ENCODE data around the gene RAB22A.

The RAB22A gene, protein sequence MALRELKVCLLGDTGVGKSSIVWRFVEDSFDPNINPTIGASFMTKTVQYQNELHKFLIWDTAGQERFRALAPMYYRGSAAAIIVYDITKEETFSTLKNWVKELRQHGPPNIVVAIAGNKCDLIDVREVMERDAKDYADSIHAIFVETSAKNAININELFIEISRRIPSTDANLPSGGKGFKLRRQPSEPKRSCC

DNA sequence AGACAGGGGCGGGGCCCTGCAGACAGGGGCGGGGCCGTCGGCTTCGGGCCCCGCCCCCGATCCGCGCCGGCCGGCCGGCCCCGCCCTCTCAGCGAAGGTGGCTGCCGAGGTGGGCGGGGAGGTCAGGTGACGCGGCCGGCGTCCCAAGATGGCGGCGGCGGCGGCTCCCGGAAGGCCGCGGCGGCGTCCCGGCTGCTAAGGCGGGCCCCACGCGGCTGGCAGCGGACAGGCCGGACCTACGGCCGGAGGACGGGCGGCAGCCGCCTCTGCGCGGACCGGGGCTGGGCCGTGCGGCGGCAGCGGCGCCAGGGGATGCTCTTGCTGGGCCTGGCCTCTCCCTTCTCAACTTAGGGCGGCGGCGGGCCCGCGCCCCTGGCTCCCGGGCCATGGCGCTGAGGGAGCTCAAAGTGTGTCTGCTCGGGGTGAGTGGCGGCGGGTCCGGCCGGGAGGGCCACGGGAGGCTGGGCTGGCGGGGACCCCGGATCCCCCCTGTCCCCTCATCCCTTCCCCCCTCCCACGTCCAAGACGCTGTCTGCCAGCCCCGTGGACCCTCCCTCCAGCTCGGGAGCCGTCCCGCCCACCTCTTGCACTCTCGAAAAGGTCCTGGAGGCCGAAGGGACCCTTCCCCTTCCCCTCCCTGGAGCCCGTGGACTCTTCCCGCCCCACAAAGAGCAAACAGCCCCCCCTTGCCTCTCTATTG lies at the start of gene RAB22A:
Gene RAB22A, plus strand, starts transcription at position 125 of the 700 bp plus-strand sequence. Its CDS starts 262 bp downstream, at position 387.
- Histone ChIP-seq H3K27me3 (ENCODE audit: control insufficient read depth, insufficient read depth, low read length) (no peaks in the 10 kb centered on the region), H3K27ac (ENCODE audit: low read depth, low read length) (peak within 1 kb of the TSS; percentile 88; the same call in 1 of the 2 replicates), H3K9me3 (ENCODE audit: control insufficient read depth, insufficient read depth, low read depth, low read length) (no peaks in the 10 kb centered on the region)

DNA sequence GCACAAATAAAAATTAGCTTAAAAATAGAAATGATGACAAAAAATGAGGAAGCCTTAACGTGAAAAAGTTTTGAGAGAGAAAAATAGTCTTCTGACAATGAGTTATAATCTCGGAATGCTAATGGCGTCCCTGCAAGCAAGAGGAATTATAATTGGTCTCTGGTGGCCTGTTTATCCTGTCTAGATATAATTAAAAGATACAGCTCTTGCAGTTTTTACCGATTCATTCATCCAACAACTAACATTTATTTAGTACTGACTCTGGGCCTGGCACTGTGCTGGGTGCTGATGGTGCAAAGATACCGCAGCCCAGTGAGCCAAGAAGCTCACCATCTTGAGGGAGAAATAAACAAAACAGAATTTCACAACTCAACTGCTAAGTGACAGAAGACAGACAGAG lies 49.5 kb upstream of the RAB22A start:
- Histone ChIP-seq H3K27me3 (ENCODE audit: control insufficient read depth, insufficient read depth, low read length) (no peaks in the 10 kb centered on the region), H3K9me3 (ENCODE audit: control insufficient read depth, insufficient read depth, low read depth, low read length) (no peaks in the 10 kb centered on the region), H3K4me1 (ENCODE audit: control insufficient read depth, insufficient read depth, low read length) (peaks cover 13% of the 10 kb centered on the region; the same call in 1 of the 2 replicates), H3K36me3 (ENCODE audit: control insufficient read depth, insufficient read depth, low read length) (peaks cover 16% of the 10 kb centered on the region), H3K27ac (ENCODE audit: low read depth, low read length) (no peak overlapping the region), H3K9ac (ENCODE audit: low read length) (no peak overlapping the region), H3K4me3 (ENCODE audit: low read depth, low read length) (no peak overlapping the region)

More for the DNA sequence above, at the start of gene RAB22A:
- peak within 1 kb of the TSS; percentile 100 for H3K4me3 ChIP-seq (ENCODE audit: low read depth, low read length)
- H3K36me3 ChIP-seq (ENCODE audit: control insufficient read depth, insufficient read depth, low read length): peaks cover 18% of the 10 kb centered on the region
- peaks cover 11% of the 10 kb centered on the region; the same call in 1 of the 2 replicates for H3K4me1 ChIP-seq (ENCODE audit: control insufficient read depth, insufficient read depth, low read length)
- H3K9ac ChIP-seq (ENCODE audit: low read length): peak within 1 kb of the TSS; percentile 95

DNA sequence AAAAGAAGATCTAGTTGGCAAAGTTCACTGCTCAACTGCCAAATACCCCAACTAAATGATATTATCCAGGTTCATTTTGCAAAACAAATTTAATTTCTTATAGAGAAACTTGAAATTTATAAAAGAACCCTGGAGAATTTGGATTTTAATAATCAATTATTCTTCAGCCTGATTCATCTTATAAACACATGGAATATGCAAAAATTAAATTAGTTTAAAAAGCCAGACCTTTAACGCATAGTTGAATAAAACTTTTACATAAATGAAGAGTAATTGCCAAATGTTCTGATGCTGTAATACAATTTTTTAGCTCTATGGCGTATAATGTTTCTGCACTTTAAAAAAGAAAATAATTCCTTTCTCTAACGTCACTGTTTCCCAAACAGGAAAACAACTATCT lies 47.9 kb upstream of the RAB22A start:
- H3K27ac ChIP-seq (ENCODE audit: low read depth, low read length): no peak overlapping the region
- no peak overlapping the region for H3K9ac ChIP-seq (ENCODE audit: low read length)
- H3K36me3 ChIP-seq (ENCODE audit: control insufficient read depth, insufficient read depth, low read length): peaks cover 30% of the 10 kb centered on the region
- no peaks in the 10 kb centered on the region for H3K27me3 ChIP-seq (ENCODE audit: control insufficient read depth, insufficient read depth, low read length)
- peaks cover 12% of the 10 kb centered on the region; the same call in 1 of the 2 replicates for H3K4me1 ChIP-seq (ENCODE audit: control insufficient read depth, insufficient read depth, low read length)
- H3K9me3 ChIP-seq (ENCODE audit: control insufficient read depth, insufficient read depth, low read depth, low read length): no peaks in the 10 kb centered on the region
- no peak overlapping the region for H3K4me3 ChIP-seq (ENCODE audit: low read depth, low read length)

DNA sequence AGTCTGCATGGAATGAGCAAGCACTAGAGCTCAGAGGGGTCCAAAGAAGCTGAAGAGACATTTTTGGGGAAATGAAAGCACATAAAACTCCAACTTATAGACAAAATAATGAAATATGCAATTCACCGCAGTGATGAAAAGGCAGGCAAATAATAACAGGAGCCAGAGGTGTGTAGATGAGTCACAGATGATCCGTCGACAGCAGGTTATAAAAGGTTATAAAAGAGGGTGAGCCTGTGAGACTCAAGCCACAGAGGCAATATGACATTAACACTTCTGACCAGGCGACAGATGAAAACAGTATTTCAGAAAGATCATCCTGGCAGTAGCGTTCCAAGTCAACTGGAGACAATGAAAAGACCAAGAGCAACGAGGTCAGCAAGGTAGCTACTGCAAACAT lies 45.2 kb upstream of the RAB22A start:
- no peak overlapping the region for H3K9ac ChIP-seq (ENCODE audit: low read length)
- H3K27me3 ChIP-seq (ENCODE audit: control insufficient read depth, insufficient read depth, low read length): no peaks in the 10 kb centered on the region
- H3K4me3 ChIP-seq (ENCODE audit: low read depth, low read length): no peak overlapping the region
- H3K27ac ChIP-seq (ENCODE audit: low read depth, low read length): no peak overlapping the region
- peaks cover 37% of the 10 kb centered on the region for H3K36me3 ChIP-seq (ENCODE audit: control insufficient read depth, insufficient read depth, low read length)
- H3K4me1 ChIP-seq (ENCODE audit: control insufficient read depth, insufficient read depth, low read length): peaks cover 7% of the 10 kb centered on the region
- H3K9me3 ChIP-seq (ENCODE audit: control insufficient read depth, insufficient read depth, low read depth, low read length): no peaks in the 10 kb centered on the region

DNA sequence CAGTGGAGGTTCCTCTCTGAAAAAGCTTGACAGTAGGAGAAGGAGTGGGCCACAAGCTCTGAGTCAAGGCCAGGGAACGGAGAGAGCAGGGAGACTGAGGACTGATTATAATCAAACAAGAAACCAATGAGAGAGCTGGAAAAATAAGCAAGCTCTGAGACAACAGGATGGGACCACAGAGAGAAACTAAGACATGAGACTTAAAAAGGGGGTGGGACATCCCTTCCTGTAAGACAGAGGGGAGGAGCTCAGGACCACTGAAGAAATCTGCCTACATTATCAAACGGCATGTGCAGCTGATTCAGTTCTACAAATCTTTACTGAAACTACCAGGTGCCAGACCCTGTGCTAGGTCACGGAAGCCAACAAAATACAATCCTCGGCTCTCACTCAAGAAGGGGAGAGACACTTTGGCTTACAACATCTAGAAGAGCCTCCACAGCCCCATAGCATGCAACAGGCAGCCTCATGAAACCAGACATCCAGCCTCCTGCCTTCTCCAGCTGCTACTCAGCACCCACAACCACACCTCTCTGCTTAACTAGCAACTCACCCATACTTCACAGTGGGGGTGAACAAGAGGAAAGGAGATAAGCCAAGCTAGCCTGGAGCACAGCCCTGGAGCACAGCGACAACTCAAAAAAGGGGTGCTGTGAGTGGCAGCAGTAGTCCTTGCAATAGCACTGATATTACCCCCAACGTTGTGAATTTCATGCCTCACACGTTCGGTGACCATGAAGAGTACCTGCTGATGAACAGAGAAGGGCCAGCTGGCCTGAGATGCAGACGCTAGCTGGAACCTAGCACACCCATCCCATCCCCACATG lies 41.9 kb upstream of the RAB22A start:
- no peak overlapping the region for H3K4me3 ChIP-seq (ENCODE audit: low read depth, low read length)
- no peak overlapping the region for H3K27ac ChIP-seq (ENCODE audit: low read depth, low read length)
- H3K9me3 ChIP-seq (ENCODE audit: control insufficient read depth, insufficient read depth, low read depth, low read length): no peaks in the 10 kb centered on the region
- no peak overlapping the region for H3K9ac ChIP-seq (ENCODE audit: low read length)
- no peaks in the 10 kb centered on the region for H3K27me3 ChIP-seq (ENCODE audit: control insufficient read depth, insufficient read depth, low read length)
- H3K36me3 ChIP-seq (ENCODE audit: control insufficient read depth, insufficient read depth, low read length): peaks cover 36% of the 10 kb centered on the region
- H3K4me1 ChIP-seq (ENCODE audit: control insufficient read depth, insufficient read depth, low read length): peaks cover 8% of the 10 kb centered on the region; the same call in 1 of the 2 replicates

DNA sequence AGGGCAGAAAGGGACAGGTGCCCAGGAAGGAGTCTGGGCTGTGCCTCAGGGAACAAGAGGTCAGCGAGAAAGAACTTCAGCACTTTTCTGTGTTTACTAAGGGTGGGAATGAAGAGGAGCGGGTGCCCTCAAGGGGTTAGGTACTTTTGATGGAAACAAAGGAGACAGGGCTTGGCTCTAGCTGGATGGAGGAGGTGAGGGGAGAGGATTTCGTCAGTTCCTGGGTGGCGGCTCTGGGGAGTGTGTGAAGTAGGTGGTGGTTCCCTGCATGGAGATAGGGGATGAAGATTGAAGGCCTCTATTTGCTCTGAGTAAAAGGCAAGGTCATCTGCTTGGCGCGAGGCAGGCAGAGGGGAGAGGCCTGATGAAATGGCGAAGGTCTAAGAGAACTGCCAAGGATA lies 41.1 kb upstream of the RAB22A start:
- H3K36me3 ChIP-seq (ENCODE audit: control insufficient read depth, insufficient read depth, low read length): peaks cover 34% of the 10 kb centered on the region
- H3K27ac ChIP-seq (ENCODE audit: low read depth, low read length): no peak overlapping the region
- H3K9me3 ChIP-seq (ENCODE audit: control insufficient read depth, insufficient read depth, low read depth, low read length): peaks cover under 1% of the 10 kb centered on the region; the same call in 1 of the 2 replicates
- H3K27me3 ChIP-seq (ENCODE audit: control insufficient read depth, insufficient read depth, low read length): no peaks in the 10 kb centered on the region
- H3K4me3 ChIP-seq (ENCODE audit: low read depth, low read length): no peak overlapping the region
- H3K9ac ChIP-seq (ENCODE audit: low read length): no peak overlapping the region
- peaks cover 8% of the 10 kb centered on the region; the same call in 1 of the 2 replicates for H3K4me1 ChIP-seq (ENCODE audit: control insufficient read depth, insufficient read depth, low read length)

DNA sequence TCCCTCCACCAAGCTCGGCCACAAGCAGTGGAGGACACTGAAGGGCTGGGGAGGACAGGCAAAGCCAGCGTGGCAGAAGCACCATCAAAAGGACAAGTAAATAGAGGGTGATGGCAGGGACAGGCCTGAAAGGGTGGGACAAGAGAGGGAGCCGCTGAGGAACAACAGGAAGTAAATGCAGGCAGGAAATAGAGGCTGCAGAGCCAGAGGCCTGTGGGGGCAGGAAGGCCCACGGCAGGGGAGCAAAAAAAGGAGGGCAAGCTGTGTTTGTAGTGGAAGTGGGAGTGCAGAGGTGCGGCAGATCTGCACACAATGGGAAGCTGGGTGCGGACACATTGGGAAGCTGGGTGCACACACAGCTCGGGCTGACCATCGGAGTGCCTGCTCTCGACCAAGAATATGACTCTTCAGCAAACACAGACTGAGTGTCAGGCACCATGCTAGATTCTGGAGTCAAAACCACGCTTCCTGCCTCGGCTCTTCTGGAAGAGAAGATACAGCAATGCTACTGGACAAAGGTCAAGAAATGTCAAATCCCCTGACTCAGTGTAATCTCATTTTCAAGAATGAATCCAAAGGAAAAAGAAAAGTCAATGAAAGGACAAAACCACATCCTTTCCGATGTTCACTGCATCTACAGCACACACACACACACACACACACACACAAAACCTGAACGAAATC lies 40.4 kb upstream of the RAB22A start:
- Histone ChIP-seq H3K27ac (ENCODE audit: low read depth, low read length) (no peak overlapping the region), H3K27me3 (ENCODE audit: control insufficient read depth, insufficient read depth, low read length) (no peaks in the 10 kb centered on the region), H3K4me1 (ENCODE audit: control insufficient read depth, insufficient read depth, low read length) (peaks cover 8% of the 10 kb centered on the region; the same call in 1 of the 2 replicates), H3K9ac (ENCODE audit: low read length) (peak overlapping the region; percentile 17), H3K4me3 (ENCODE audit: low read depth, low read length) (no peak overlapping the region), H3K36me3 (ENCODE audit: control insufficient read depth, insufficient read depth, low read length) (peaks cover 36% of the 10 kb centered on the region), H3K9me3 (ENCODE audit: control insufficient read depth, insufficient read depth, low read depth, low read length) (peaks cover 3% of the 10 kb centered on the region; the same call in 1 of the 2 replicates)

DNA sequence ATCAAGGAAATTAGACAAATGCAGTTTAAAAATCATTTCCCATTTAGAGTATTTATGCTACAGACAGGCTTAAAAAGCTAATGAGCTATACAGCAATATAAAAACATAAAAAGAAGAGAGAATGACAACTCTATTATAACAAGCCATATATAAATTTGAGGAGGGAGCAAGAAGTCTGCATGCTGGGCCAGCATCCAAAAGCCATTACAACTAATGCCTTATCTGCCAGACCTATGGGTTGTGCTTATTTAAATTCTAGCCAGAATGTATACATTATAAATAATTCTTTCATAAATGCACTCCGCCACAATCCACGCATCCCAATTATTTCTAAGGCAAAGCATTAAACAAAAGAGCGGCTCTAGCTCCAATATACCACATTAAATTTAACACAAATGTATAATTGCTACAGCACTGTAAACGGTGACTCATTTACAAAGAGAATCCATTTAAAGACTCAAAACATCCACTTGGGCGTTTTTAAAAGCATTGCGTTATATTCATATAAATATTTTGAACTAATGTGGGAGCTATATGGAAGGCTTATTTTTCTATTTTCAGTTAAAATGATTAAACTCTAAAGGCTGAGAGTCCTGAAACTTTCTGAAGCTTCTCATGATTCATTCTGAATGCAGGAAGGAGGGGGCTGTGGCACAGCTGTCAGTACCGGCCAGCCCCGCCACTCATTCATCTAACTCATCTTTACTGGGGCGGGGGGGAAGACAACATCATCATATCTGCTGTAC lies 37.7 kb upstream of the RAB22A start:
- H3K9ac ChIP-seq (ENCODE audit: low read length): no peak overlapping the region
- H3K27me3 ChIP-seq (ENCODE audit: control insufficient read depth, insufficient read depth, low read length): no peaks in the 10 kb centered on the region
- no peak overlapping the region for H3K27ac ChIP-seq (ENCODE audit: low read depth, low read length)
- H3K9me3 ChIP-seq (ENCODE audit: control insufficient read depth, insufficient read depth, low read depth, low read length): peaks cover 3% of the 10 kb centered on the region; the same call in 1 of the 2 replicates
- H3K4me1 ChIP-seq (ENCODE audit: control insufficient read depth, insufficient read depth, low read length): peaks cover 8% of the 10 kb centered on the region; the same call in 1 of the 2 replicates
- peaks cover 20% of the 10 kb centered on the region for H3K36me3 ChIP-seq (ENCODE audit: control insufficient read depth, insufficient read depth, low read length)
- no peak overlapping the region for H3K4me3 ChIP-seq (ENCODE audit: low read depth, low read length)

DNA sequence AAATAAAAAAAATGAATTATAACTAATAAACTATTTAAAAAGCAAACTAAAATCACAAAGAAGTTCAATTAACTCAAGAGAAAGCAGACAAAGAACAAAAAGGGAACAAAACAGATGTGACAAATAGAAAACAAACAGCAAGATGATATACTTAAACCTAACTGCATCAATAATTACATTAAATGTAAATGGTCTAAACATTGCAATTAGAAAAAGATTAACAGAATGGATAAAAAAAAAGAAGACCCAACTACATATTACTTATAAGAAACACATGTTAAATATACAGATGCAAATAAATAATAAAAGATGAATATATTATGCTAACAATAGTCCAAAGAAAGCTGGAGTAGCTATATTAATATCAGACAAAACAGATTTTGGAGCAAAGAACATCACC lies 35.1 kb upstream of the RAB22A start:
- Histone ChIP-seq H3K4me3 (ENCODE audit: low read depth, low read length) (no peak overlapping the region), H3K36me3 (ENCODE audit: control insufficient read depth, insufficient read depth, low read length) (peaks cover 11% of the 10 kb centered on the region), H3K9me3 (ENCODE audit: control insufficient read depth, insufficient read depth, low read depth, low read length) (peaks cover 3% of the 10 kb centered on the region; the same call in 1 of the 2 replicates), H3K4me1 (ENCODE audit: control insufficient read depth, insufficient read depth, low read length) (no peaks in the 10 kb centered on the region), H3K27ac (ENCODE audit: low read depth, low read length) (no peak overlapping the region), H3K27me3 (ENCODE audit: control insufficient read depth, insufficient read depth, low read length) (no peaks in the 10 kb centered on the region), H3K9ac (ENCODE audit: low read length) (no peak overlapping the region)

DNA sequence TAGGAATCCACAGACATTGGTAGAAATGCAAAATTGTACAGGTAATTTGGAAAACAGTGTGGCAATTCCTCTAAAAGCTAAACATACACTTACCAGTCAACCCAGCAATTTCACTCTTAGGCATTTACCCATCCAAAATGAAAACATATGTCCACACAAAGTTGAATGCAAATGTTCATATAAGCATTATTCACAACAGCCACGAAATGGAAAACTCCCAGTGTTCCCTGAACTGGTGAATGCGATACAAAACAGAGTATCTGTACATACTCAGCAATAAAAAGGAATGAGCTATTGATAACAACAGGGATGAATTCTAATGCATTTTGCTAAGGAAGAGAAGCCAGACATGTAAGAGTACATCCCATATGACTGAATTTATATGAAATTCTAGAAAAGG lies 32.4 kb upstream of the RAB22A start:
- Histone ChIP-seq H3K9ac (ENCODE audit: low read length) (no peak overlapping the region), H3K27me3 (ENCODE audit: control insufficient read depth, insufficient read depth, low read length) (no peaks in the 10 kb centered on the region), H3K9me3 (ENCODE audit: control insufficient read depth, insufficient read depth, low read depth, low read length) (peaks cover 3% of the 10 kb centered on the region; the same call in 1 of the 2 replicates), H3K4me1 (ENCODE audit: control insufficient read depth, insufficient read depth, low read length) (no peaks in the 10 kb centered on the region), H3K36me3 (ENCODE audit: control insufficient read depth, insufficient read depth, low read length) (peaks cover 6% of the 10 kb centered on the region; the same call in 1 of the 2 replicates), H3K27ac (ENCODE audit: low read depth, low read length) (no peak overlapping the region), H3K4me3 (ENCODE audit: low read depth, low read length) (no peak overlapping the region)
